GM21423 (cell line): ENCODE data around the gene ZDHHC14.

Source experiments
- ATAC-seq: cut with Tn5 transposase; IDR thresholded peaks from one replicate; pipeline ENCODE4 v1.9.1; 2021; ENCODE audit warnings: mild to moderate bottlenecking, moderate library complexity; ENCODE audit not compliant: unreplicated experiment

Gene ZDHHC14

DNA sequence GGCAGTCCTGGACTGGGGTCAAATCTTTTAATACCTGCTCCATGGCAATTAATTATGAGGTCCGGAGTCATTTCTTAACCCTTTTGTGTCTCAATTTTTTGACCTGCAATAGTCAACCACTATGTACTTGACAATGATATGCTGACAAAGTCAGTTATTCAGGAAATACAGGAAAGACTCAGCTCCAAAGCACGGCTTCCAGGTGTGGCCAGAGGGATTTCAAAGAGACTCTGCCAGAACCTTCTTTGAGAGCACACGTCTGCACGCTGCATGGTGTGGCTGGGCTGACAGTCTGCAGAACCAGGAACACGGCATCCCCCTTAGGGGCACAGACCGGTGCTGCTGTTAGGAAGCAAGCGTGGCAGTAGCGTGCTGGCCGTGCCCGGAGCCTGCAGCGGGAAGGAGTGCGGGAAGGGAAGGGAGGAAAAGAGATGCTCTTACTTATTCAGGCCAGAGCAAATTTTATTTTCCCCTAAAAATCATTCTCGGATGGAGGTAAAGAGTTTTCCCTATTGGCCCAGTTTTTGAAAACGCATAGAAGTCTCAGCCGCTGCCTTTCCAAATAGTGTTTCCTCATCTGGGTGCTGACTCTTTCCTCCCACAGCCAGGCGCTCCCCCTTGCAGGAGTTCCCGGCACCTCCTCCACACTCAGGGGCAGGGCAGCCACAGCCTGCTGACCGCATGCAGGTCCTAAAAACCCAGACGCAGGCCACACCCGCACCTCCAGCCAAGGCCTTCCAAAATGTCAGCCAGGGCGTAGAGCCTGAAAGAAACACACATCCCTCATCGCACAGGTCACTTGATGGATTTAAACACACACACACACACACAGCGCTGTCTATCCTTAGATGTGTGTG lies 254.6 kb downstream of the ZDHHC14 start:
- ATAC-seq, result no peak

DNA sequence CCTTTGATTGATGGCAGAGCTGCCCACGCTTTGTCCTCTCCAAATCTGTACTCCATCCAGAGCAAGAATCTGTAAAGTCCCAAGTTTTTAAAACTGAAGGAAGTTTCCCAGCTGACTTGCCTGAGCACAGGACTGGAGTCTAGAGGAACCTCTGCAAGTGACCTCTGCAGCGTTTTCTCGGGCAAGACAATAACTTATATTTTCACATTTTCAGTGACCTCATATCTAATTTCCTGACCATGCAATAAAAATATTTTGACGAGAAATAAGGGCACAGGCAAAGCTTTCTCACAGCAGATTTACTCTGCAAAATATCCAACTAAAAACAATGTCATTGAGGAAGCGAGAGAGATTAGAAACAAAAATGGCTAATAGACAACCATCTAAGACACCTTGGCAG lies 256.5 kb downstream of the ZDHHC14 start:
- no peak for ATAC-seq

DNA sequence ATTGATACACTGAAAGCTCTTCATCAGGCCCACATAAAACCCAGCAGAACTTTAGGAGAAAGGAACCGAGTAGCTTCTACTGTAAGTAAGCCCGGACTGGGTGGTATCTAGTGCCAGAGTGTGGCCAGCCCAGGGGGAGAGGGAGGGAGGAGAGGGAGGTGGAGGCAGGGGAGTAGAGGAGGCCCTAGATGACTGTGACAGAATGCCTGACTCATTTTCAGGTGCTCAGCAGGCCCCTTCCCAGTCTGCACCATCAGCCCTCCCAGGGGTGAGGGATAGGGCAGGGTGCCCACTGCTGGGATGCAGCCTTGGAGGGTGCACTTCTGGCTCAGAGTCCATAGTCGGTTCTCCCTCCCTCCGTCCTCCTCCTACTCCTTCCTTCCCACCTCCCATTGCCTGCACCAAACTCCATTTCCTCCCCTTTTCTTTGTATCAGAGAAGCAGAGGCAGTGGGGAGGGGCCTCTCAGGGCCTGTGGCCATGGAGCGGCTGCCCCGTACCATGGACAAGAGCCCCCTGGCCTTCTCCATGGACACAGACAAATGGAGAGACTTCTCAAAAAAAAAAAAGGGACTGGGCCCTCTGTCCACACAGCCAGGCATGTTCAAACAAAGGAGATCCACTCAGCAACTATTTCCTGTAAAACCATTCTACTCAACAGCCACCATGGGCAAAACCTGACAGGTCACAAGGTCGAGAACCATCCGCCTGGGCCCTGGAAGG lies 257.1 kb downstream of the ZDHHC14 start:
- no peak for ATAC-seq

DNA sequence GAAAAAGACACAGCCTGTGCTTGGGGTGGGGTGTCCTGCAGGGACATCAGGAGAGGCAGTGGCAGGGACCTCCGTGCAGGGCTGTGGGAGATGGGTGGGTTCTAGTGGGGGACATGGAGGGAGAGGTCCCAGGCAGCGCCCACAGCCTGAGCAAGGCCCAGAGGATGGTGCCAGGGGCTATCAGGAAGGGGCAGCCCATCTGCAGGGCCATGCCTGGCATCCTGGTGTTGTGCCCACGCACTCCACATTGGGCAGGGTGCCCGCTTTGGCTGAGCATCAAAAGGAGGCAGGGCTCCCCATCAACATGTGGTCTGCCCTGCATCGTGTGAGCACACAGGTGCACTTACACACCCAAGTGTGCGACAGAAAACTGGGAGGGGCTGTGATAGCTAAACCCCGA lies 257.8 kb downstream of the ZDHHC14 start:
- no peak for ATAC-seq

DNA sequence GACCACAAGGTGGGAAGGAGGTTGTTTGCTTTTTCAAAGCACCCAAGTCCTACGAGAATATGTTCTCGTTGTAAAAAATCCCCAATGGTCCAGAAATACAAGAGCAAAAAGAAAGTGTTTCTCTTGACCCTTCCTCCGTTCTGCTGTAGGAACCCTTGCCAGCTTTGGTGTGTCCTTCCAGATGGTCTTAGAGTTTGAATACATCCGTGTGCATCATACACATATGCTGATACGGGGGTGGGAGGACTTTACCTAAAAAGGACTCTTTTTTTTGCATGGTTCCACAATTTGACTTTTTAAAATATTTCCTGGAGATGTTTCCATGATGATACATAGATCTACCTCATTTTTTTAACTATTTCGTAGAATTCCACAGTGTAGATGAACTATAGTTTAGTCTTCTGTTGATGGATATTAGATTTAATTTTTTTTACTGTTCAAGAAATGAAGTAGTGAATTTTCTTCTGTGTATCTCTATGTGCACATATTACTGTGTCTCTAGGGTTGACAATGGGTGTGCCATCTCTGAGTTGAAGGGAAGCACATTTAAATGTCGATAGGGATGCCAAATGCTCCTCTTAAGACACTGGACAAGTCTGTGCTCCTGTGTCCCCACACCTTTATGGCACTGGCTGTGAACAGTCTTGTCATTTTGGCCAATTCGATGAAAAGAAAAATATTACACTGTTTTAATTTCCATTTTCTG lies 259.9 kb downstream of the ZDHHC14 start:
- ATAC-seq, result no peak

DNA sequence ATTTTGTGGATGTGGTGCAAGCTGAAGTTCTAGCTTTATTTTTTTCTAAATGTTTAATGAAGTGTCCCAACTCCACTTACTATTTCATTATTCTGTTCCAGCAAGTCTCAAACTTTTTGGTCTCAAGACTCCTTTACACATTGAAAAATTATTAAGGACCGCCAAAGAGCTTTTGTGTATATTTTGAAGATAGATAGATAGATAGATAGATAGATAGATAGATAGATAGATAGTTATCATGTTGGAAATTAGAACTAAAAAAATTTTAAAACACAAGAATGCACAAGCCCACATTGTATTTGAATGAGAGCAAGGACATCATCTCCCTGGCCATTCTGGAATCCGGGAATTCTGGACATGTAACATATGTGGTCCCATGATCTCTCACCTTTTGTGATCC lies 260.8 kb downstream of the ZDHHC14 start:
- ATAC-seq, result no peak

DNA sequence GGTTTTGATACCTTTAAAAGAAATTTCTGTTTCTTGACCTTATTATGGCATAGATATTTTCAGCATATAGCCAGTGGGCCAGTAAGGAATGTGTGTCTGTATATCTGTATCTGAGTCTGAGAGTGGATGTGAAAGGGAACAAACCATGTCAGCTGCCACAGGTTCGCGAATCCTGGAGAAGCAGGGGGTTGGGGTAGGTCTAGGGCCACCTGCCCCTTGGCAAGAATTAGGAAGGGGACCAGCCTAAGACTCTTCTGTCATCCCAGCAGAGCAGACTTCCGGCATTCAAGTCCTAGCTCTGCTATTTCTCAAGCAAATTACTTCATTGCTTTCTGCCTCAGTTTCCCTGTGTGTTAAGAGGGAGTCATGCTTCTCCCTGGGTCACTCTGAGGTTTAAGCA lies 261.7 kb downstream of the ZDHHC14 start:
- no peak for ATAC-seq

DNA sequence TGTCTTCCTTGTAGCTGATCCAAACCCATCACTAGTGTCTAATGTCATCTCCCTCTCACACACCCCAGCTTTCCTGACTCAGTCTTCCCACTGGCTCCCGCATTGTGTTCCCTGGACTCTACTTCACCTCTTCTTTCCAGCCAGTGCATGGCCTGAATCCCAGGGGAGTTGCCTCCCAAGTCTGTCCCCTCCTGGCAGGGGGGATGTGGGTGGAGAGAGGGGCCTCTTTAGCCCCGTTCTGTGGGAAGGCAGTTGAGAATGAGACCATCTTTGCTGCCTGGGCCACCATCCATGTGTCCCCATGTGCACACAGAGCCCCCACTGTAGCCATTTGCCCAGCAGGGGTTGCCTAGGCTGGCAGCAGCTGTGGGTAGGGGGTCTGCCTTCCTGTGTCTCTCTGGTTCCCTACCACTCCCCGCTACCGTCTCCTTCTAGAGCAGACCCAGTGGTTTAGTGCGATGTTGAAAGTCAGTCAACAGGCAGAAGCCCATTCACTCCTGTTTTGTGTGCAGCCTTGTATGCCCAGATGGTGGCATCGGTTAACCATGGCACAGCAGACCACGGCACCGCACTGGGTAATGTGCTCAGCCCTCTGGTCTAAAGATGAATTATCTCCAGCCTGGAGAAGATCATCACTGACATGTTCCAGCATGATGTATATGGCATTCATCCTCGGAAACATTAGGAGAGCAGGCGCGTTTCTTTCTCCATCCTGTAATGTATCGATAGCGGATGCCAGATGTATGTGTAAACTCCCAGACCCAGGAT lies 263.2 kb downstream of the ZDHHC14 start:
- no peak for ATAC-seq

DNA sequence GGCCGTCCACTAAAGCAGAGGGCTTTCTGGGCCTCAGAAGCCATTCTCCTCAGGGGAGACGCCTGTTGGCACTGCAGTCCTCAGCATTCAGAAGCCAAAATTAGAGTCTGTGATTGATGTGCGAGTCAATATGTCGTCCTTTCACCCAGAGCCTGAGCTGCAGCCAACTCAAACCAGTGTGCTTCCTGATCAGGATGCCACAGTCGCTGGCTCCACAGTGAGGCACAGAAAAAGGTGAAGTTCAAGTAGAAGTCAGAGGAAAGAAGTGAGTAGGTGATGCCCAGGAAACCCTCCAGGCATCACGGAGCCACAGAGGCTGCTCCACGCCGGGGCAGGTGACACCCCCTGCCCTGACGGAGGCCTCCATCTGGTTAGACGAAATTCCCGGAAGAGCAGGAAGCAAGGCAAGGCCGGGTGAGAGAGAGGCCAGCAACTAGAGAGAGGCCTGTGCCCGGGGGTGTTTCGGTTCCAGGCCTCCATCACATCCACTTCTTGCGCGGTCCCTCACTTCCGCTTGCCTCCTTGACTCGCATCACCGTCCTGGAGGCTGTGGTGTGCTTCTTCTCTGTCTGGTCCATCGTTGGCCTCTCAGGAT lies 264.3 kb downstream of the ZDHHC14 start:
- no peak for ATAC-seq

DNA sequence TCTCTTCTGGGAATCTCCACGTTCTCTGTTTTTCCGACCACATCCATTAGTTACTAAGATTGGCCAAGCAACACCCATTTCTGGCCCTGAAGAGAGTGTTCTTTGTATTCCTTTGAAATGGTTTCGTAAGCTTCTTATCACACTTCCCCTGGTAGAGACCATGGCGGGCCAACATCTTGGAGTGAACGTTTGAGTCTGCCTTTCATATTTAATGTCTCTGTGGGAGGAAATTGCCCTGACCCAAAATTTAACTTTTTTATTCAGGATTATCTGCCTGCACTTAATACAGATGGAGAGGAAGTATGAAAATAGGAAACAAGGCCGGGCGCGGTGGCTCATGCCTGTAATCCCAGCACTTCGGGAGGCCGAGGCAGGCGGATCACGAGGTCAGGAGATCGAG lies 265.0 kb downstream of the ZDHHC14 start:
- ATAC-seq, result no peak

DNA sequence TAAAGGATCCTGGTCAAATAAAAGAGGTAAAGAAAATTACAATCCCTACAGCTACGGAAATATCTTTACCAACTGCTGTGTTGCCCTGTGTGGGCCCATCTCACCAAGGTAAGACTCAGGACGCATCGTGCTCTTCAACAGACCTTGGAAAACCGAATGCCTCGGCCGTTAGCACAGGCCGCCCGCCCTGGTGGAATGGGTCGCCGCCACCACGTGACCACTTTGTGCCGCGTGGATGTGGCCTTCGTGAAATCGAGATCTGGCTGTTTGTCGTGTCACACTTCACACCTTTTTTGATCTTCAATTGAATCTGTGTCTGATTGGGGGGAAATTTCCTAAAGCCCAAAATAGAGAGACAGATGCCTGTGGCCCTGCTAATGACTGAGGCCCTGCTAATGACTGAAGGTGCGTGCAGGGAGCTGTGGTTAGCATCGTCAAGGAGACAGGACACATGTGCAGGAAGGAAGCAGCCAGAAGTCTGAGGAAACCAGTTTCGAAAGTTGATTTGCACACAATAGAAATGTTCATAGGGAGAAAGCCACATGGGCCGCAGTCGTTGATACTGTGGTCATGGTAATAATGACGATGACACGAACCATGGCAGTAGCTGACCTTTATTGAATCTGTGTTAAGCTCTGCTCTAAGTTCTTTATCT lies 266.4 kb downstream of the ZDHHC14 start:
- ATAC-seq, result peak; percentile 72

DNA sequence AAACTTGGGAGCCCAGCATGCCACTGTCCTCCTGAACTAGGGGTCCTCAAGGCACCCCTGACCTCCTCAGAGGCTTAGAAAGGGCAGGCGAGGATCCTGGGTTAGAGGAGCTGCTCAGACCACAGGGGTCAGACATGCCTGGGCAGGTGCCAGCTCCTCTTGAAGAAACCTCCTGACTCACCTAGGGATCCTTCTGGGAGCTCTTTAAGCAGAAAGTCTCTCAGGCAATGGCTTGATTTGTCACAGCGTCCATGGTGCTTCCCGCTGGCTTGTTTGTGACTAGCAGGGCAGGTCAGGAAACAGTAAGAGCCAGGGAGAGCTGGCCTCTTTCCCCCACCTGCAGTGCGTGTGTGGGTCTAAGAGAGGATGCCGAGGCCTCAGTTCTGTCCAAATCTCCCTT lies 267.6 kb downstream of the ZDHHC14 start:
- ATAC-seq, result no peak

DNA sequence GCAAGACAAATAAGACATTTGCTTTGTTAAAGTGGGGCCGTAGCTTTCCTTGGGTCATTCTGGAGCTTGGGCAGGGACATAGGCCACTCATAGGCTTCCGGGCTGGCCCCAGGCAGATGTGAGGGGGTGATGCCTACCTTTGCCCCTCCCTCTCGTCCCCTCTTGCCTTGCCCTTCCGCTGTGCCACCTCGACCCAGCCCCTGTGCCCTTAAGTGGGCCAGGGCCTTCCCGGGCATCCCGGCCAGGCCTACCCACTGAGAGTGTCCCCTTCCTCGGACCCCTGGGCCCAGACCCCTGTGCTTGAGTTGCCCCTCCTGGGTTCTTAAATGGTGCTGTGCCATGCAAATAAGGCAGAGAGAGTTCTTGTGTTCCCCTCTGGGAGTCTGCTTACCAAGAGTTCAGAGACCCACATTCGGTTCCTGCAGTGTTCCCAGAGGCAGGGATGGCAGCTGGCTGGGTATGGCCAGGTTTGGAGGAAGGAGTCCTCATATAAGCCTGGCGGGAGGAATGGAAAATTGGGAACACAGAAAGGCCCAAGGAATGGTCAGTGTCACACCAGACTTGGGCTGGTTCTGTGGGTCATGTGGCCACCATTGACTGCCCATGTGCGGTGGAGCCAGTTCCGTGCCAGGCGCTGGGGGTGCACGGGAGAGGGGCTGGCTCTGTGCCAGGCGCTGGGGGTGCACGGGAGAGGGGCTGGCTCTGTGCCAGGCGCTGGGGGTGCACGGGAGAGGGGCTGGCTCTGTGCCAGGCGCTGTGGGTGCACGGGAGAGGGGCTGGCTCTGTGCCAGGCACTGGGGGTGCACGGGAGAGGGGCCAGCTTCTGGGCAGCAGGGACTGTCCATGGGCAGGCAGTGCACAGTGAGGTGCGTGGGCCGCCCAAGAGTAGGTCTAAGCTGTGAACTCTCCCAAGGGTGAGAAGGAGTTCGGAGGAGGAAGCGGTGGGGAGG lies 268.6 kb downstream of the ZDHHC14 start:
- ATAC-seq, result no peak

DNA sequence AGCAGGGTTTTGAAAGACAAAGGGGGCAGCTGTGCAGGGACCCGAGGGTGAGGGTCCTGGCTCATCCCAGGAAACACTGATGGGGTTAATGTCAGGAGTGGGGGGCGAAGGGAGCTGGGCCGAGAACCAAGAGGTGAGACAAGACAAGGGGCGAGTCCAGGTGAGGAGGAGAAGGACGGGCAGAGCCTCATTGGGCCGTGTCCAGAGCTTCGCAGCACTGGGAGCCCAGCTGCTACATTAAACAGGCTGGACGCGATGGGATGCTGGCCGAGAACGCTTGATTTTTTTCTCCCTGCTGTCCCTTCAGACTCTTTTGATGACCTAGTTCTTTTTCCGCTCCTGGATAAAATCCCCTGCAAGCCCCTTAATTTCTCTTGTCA lies 269.3 kb downstream of the ZDHHC14 start:
- ATAC-seq, result no peak

DNA sequence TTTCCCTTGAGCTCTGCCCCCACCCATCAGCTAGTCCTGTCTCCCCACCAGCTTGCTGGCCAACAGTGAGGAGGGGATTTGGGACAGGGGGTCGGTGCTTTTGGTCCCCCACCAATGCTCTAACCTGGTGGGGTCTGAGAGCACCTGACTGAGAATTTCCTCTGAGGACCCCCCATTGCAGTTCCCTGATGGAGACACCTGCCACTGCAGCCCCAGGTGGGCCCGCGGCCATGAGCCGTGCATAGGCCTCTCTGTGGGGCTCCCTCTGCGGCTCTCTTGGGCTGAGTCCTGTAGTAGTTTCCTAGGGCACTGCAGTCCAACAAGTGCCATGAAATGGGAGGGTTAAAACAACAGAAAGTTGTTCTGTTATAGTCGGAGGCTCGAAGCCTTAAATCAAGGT lies 269.8 kb downstream of the ZDHHC14 start:
- ATAC-seq, result no peak

DNA sequence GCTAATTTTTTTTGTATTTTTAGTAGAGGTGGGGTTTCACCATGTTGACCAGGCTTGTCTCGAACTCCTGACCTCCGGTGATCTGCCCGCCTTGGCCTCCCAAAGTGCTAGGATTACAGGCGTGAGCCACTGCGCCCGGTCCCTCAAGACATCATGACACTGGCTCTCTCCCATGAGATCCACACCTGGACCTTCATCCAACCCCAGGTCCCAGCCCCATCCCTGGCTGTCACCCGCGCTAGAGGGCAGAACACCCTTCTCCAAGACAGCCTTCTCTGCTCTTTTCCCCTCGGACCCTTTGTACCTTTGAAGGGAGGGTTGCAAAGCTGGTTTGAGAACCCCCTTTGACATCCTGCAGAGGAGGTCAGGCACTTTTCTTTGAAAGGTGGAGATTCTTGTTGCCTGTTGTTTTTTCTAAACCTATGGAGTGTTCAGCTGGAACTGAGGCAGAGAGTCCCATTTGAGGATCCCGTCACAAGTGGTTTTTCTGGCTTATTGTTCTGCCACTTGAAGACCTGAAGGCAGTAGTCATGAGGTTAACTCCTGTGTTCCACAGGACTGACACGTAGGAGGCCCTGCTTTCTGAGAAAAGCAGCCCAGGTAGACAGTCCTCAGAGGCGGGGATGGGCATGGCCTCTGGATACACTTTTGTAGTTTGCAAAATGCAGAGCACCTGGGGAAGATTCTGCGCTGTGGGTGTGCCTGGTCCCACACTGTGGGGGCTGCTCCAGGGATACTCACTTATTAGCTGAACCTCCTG lies 270.9 kb downstream of the ZDHHC14 start:
- ATAC-seq, result no peak

DNA sequence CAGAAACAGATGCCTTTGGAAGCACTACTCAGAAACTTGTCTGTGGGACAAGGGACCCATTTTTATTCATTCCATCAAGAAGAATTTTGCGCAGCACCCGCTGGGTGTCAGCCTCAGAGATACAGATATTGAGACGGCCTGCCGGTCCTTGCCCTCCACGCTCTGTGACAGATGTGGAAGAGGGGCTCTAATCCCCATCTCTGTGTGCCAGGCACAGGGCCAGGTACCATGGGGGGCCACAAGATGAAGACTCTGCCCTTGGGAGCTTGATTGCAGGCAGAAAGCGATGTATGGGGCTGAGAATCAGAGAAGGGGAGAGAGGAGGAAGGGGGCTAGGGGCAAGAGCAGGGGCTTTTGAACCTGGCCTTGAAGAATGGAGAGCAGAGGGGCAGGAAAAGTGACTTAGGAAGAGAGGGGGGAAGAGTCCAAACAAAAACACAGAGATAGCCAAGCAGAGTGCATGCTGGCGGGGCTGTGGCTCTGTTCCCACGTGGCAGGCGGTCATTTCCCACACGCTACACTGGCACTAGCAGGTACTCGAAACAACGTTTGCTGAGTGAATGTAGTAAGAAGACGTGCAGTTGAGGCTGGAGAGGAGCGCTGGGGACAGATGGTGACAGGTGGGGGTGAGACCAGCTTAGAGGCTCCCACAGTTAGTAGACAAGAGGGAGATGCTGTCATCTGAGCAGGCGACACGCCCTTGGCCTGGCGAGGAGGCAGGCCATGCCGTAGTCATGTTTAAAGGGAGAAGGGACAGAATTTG lies 271.8 kb downstream of the ZDHHC14 start:
- ATAC-seq, result no peak

DNA sequence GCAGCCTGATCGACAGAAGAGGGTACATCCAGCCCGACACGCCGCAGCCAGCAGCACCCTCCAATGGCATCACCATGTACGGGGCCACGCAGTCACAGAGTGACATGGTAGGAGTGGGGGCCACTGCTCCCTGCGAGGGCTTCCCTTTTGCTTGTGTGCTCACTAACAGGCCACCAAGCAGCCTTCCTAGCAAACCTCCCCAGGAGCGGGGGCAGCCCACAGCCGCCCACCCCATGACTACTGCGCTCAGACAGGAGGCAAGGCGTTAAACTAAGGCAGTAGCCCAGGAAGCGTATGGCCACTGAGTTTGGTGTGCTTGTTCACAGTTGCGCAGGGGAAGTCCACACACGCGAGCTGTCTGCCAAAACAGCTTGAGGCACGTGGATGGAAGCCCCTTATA lies 272.5 kb downstream of the ZDHHC14 start:
- no peak for ATAC-seq
